Measurements from ENCODE around the gene KCNQ1. TPM values are rescaled to one million over a fixed set of nuclear protein-coding genes. Genes with fewer than 3 reads are reported as not detected.

The KCNQ1 gene
- total RNA-seq, 1 experiment from 2014 or later, result 2.3 TPM

- no peak for DNase-seq
- Mint-ChIP-seq H3K27me3 (ENCODE audit: low read depth) (peaks cover 56% of the 10 kb centered on the region), H3K27ac (no peak overlapping the region), H3K36me3 (ENCODE audit: insufficient read depth in 1 of 3, low read depth in 3 of 3) (peaks cover 33 to 63% (median 42%) of the 10 kb centered on the region in 3 experiments), H3K4me1 (no peaks in the 10 kb centered on the region), H3K4me3 (no peak overlapping the region), H3K9me3 (peaks cover 40 to 48% of the 10 kb centered on the region in 2 experiments)
- no peaks in the 10 kb centered on the region; the same call in 1 of the 2 replicates for H3K27me3 ChIP-seq (ENCODE audit: insufficient read depth, low read length)
- no peak overlapping the region for H2BK12ac ChIP-seq (ENCODE audit: insufficient read length, low read depth, low read length)
- no peak overlapping the region for H2AK5ac ChIP-seq (ENCODE audit: insufficient read length, low read length)
- H3T11ph ChIP-seq (ENCODE audit: low read length), result no peak overlapping the region
- no peak overlapping the region for H2AFZ ChIP-seq (ENCODE audit: low read length)
- TF ChIP-seq CTCF (conservative IDR thresholded peaks at IDR 0.05), result no peak
- H3K14ac ChIP-seq (ENCODE audit: insufficient read depth, low read length), result no peak overlapping the region
- no peak overlapping the region for H3K4me2 ChIP-seq (ENCODE audit: insufficient read depth, insufficient read length, low read length)
- no peak overlapping the region for H3K4ac ChIP-seq (ENCODE audit: low read depth, low read length)
- no peaks in the 10 kb centered on the region for H3K4me1 ChIP-seq (ENCODE audit: insufficient read depth, low read length)
- H3K79me2 ChIP-seq (ENCODE audit: insufficient read depth, low read length), result no peaks in the 10 kb centered on the region
- no peak overlapping the region for H3K23ac ChIP-seq (ENCODE audit: insufficient read length, low read depth, low read length)
- no peak overlapping the region for H2BK120ac ChIP-seq (ENCODE audit: low read depth, low read length, poor library complexity, severe bottlenecking)
- H2BK20ac ChIP-seq (ENCODE audit: low read depth, low read length, poor library complexity, severe bottlenecking), result no peak overlapping the region
- H2BK15ac ChIP-seq (ENCODE audit: low read depth, low read length), result no peak overlapping the region
- H3K27ac ChIP-seq (ENCODE audit: insufficient read length, low read depth, low read length), result no peak overlapping the region
- H4K20me1 ChIP-seq (ENCODE audit: control insufficient read depth, insufficient read depth, insufficient read length), result no peaks in the 10 kb centered on the region
- no peak overlapping the region for H2BK5ac ChIP-seq (ENCODE audit: insufficient read length, low read length)
- no peak overlapping the region for H4K8ac ChIP-seq (replicated peaks; ENCODE audit: insufficient read length, low read depth, low read length)
- no peaks in the 10 kb centered on the region for H3K23me2 ChIP-seq (ENCODE audit: insufficient read length, low read depth, low read length, poor library complexity, severe bottlenecking)
- peaks cover 17% of the 10 kb centered on the region for H3K9me3 ChIP-seq (ENCODE audit: control insufficient read depth, low read depth, low read length)
- H4K5ac ChIP-seq (ENCODE audit: insufficient read length, low read depth, low read length), result no peak overlapping the region
- H3K56ac ChIP-seq (ENCODE audit: insufficient read length, low read depth, low read length), result no peak overlapping the region
- H3K9ac ChIP-seq (ENCODE audit: extremely low read depth, insufficient read length, low read length), result no peak overlapping the region
- H3K79me1 ChIP-seq (ENCODE audit: insufficient read depth, low read depth, low read length, poor library complexity, severe bottlenecking), result no peaks in the 10 kb centered on the region
- H4K91ac ChIP-seq (ENCODE audit: insufficient read length, low read depth, low read length), result no peak overlapping the region
- no peak overlapping the region for H3K18ac ChIP-seq (ENCODE audit: insufficient read length, low read depth, low read length)
Observed at GRCh38 chr11:2663915-2664314, 219.1 kb downstream of the KCNQ1 start.

All from H9 (cell line).